Panc1 (cell line): ENCODE data around the gene NHS. TPM values are rescaled to one million over a fixed set of nuclear protein-coding genes. Genes with fewer than 3 reads are reported as not detected.

Experiments
- ATAC-seq: fragments of 200-7000 bp; cut with Tn5 transposase; 2 replicates; pipeline ENCODE4 v1.9.1; 2020; ENCODE audit warnings: mild to moderate bottlenecking, moderate library complexity
- BruUV-seq: library from RNA; stranded (reverse); fragments of 400-500 nt; replicated peaks from 2 replicates; lab custom pipeline; 2021; lab: Mats Ljungman, UMichigan
- CTCF ChIA-PET: fragments of 300-600 bp; sonication (Branson Sonifier 250); formaldehyde crosslinking; loops from one replicate; lab custom pipeline; 2022; ENCODE audit warnings: antibody characterized with exemption; lab: Charles Lee
- POLR2A ChIA-PET: fragments of 300-600 bp; sonication (Branson Sonifier 250); formaldehyde crosslinking; loops from one replicate; lab custom pipeline; 2022; ENCODE audit warnings: antibody characterized with exemption; lab: Charles Lee
- DNase-seq: peaks from one replicate; pipeline ENCODE4 v3.0.0-alpha.2; 2010; ENCODE audit warnings: low read depth, low spot score
- H3K27ac ChIP-seq: 2 replicates; pipeline ENCODE4 v1.5.1; 2011; ENCODE audit warnings: mild to moderate bottlenecking, low read length, inconsistent platforms
- H3K27me3 ChIP-seq: fragments of 200-500 bp; sonication (Bioruptor generic); 2 replicates; pipeline ENCODE4 v1.6.0; 2014; ENCODE audit warnings: low read length, inconsistent platforms; ENCODE audit not compliant: control insufficient read depth, insufficient read depth
- H3K36me3 ChIP-seq: fragments of 200-500 bp; sonication (Bioruptor generic); 2 replicates; pipeline ENCODE4 v1.5.1; 2014; ENCODE audit warnings: inconsistent platforms, mild to moderate bottlenecking, low read length, moderate library complexity; ENCODE audit not compliant: control insufficient read depth, insufficient read depth
- H3K4me1 ChIP-seq: 2 replicates; pipeline ENCODE4 v1.5.1; 2011; ENCODE audit warnings: inconsistent platforms, mild to moderate bottlenecking, low read length, moderate library complexity; ENCODE audit not compliant: control insufficient read depth, insufficient read depth
- H3K4me3 ChIP-seq, 2 experiments: 2 replicates each; pipeline ENCODE4 v1.5.1; 2011 to 2012; ENCODE audit warnings: low read depth in 2 of 2, low read length in 2 of 2, mild to moderate bottlenecking in 2 of 2, inconsistent platforms in 1 of 2, moderate library complexity in 1 of 2
- H3K9me3 ChIP-seq: fragments of 200-500 bp; sonication (Bioruptor generic); 2 replicates; pipeline ENCODE4 v1.5.1; 2014; ENCODE audit warnings: low read depth, mild to moderate bottlenecking, inconsistent platforms, low read length, moderate library complexity; ENCODE audit not compliant: control insufficient read depth, insufficient read depth
- CTCF ChIP-seq: fragments of 450-650 bp; IDR thresholded peaks from 2 replicates; pipeline ENCODE4 v1.5.1; 2017; ENCODE audit warnings: mild to moderate bottlenecking
- POLR2AphosphoS5 ChIP-seq: IDR thresholded peaks from 2 replicates; pipeline ENCODE4 v1.6.1; 2012; ENCODE audit warnings: mild to moderate bottlenecking, low read depth, low read length, moderate library complexity
- REST ChIP-seq, 2 experiments: IDR thresholded peaks; 2 replicates each; pipeline ENCODE4 v1.6.1; 2011 to 2012; ENCODE audit warnings: low read depth in 2 of 2, control low read depth in 1 of 2, low read length in 1 of 2, mild to moderate bottlenecking in 1 of 2, moderate library complexity in 1 of 2; ENCODE audit not compliant: insufficient read depth in 1 of 2
- SIN3A ChIP-seq: IDR thresholded peaks from 2 replicates; pipeline ENCODE4 v1.6.1; 2012; ENCODE audit warnings: low read depth, mild to moderate bottlenecking, low read length, moderate library complexity, borderline replicate concordance; ENCODE audit not compliant: insufficient read depth
- TCF7L2 ChIP-seq: IDR thresholded peaks from 2 replicates; pipeline ENCODE4 v1.6.1; 2011; ENCODE audit warnings: mild to moderate bottlenecking, low read depth, low read length, inconsistent platforms
- in situ Hi-C: cut with HindIII; loops from 2 replicates; pipeline ENCODE4 v1.10.0; 2016; ENCODE audit warnings: low sequenced_read_pairs, low pct_unique_long_range_greater_than_20kb
- intact Hi-C: fragments of 100-400 bp; cut with micrococcal nuclease; formaldehyde crosslinking; loops from one replicate; pipeline ENCODE4 v1.10.0; 2022; ENCODE audit not compliant: unreplicated experiment
- total RNA-seq: library from RNA; stranded (reverse); gene quantifications from one replicate; pipeline ENCODE4 v1.2.1, GENCODE V29; 2021; ENCODE audit not compliant: unreplicated experiment

Gene NHS
- total RNA-seq, 1 experiment from 2014 or later = 0.80 TPM

- H3K36me3 ChIP-seq = no peaks in the 10 kb centered on the region
- H3K9me3 ChIP-seq = no peaks in the 10 kb centered on the region
- no peak for ATAC-seq
- intact Hi-C loops (no loop called here), in situ Hi-C loops (no loop called here)
- H3K4me3 ChIP-seq = no peak overlapping the region
- ChIA-PET CTCF (no interaction called here), POLR2A (no interaction called here)
- H3K4me1 ChIP-seq = no peaks in the 10 kb centered on the region
- no peaks in the 10 kb centered on the region; the same call in 1 of the 2 replicates for H3K27me3 ChIP-seq
- BruUV-seq = no TSS peak
- TF ChIP-seq POLR2AphosphoS5 (no peak), SIN3A (no peak), CTCF (no peak), REST (IDR thresholded peaks at IDR 0.05; ENCODE audit: insufficient read depth in 1 of 2, low read depth in 2 of 2, low read length in 1 of 2) (no peak), TCF7L2 (no peak)
- no peak overlapping the region for H3K27ac ChIP-seq
- DNase-seq = no peak
Measured at GRCh38 chrX:17595456-17596035, 220.5 kb downstream of the NHS start.

GRCh38 chrX:17596061-17596460 lies 221.1 kb downstream of the NHS start:
- no peaks in the 10 kb centered on the region for H3K36me3 ChIP-seq
- in situ Hi-C loops = no loop called here
- intact Hi-C loops = no loop called here
- POLR2A ChIA-PET = no interaction called here
- DNase-seq (no peak), ATAC-seq (no peak)
- TF ChIP-seq POLR2AphosphoS5 (no peak), REST (IDR thresholded peaks at IDR 0.05; ENCODE audit: insufficient read depth in 1 of 2, low read depth in 2 of 2, low read length in 1 of 2) (no peak), CTCF (no peak), SIN3A (no peak), TCF7L2 (no peak)
- H3K27ac ChIP-seq = no peak overlapping the region
- BruUV-seq = no TSS peak
- H3K27me3 ChIP-seq = no peaks in the 10 kb centered on the region; the same call in 1 of the 2 replicates
- no peaks in the 10 kb centered on the region for H3K9me3 ChIP-seq
- H3K4me3 ChIP-seq = no peak overlapping the region
- no peaks in the 10 kb centered on the region for H3K4me1 ChIP-seq
- CTCF ChIA-PET = no interaction called here
